ENCODE results near the gene GXYLT2.

DNA sequence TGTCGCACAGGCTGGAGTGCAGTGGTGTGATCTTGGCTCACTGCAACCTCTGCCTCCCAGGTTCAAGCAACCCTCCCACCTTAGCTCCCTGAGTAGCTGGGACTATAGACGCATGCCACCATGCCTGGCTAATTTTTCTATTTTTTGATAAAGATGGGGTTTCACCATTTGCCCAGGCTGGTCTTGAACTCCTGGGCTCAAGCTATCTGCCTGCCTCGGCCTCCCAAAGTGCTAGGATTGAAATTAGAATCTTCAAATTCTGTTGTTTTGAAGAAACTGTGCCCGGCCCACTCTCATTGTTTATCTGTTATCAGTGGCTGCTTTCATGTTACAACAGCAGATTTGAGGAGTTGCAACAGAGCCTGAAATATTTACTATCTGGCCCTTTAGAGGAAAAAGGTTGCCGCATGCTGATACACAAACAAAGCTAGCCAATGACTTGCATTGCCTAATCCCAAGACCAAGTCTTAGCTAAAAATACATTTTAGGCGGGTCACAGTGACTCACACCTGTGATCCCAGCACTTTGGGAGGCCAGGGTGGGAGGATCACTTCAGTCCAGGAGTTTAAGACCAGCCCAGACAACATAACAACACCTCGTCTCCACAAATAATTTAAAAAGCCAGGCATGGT is 65.6 kb downstream of the GXYLT2 start:
- TF ChIP-seq, protein P1, sequence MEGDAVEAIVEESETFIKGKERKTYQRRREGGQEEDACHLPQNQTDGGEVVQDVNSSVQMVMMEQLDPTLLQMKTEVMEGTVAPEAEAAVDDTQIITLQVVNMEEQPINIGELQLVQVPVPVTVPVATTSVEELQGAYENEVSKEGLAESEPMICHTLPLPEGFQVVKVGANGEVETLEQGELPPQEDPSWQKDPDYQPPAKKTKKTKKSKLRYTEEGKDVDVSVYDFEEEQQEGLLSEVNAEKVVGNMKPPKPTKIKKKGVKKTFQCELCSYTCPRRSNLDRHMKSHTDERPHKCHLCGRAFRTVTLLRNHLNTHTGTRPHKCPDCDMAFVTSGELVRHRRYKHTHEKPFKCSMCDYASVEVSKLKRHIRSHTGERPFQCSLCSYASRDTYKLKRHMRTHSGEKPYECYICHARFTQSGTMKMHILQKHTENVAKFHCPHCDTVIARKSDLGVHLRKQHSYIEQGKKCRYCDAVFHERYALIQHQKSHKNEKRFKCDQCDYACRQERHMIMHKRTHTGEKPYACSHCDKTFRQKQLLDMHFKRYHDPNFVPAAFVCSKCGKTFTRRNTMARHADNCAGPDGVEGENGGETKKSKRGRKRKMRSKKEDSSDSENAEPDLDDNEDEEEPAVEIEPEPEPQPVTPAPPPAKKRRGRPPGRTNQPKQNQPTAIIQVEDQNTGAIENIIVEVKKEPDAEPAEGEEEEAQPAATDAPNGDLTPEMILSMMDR (IDR thresholded peaks at IDR 0.05): no peak
- TF ChIP-seq POLR2AphosphoS5 (IDR thresholded peaks at IDR 0.05; ENCODE audit: low read depth, low read length): no peak
- TF ChIP-seq, protein P2, sequence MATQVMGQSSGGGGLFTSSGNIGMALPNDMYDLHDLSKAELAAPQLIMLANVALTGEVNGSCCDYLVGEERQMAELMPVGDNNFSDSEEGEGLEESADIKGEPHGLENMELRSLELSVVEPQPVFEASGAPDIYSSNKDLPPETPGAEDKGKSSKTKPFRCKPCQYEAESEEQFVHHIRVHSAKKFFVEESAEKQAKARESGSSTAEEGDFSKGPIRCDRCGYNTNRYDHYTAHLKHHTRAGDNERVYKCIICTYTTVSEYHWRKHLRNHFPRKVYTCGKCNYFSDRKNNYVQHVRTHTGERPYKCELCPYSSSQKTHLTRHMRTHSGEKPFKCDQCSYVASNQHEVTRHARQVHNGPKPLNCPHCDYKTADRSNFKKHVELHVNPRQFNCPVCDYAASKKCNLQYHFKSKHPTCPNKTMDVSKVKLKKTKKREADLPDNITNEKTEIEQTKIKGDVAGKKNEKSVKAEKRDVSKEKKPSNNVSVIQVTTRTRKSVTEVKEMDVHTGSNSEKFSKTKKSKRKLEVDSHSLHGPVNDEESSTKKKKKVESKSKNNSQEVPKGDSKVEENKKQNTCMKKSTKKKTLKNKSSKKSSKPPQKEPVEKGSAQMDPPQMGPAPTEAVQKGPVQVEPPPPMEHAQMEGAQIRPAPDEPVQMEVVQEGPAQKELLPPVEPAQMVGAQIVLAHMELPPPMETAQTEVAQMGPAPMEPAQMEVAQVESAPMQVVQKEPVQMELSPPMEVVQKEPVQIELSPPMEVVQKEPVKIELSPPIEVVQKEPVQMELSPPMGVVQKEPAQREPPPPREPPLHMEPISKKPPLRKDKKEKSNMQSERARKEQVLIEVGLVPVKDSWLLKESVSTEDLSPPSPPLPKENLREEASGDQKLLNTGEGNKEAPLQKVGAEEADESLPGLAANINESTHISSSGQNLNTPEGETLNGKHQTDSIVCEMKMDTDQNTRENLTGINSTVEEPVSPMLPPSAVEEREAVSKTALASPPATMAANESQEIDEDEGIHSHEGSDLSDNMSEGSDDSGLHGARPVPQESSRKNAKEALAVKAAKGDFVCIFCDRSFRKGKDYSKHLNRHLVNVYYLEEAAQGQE (IDR thresholded peaks at IDR 0.05; ENCODE audit: insufficient read depth in 1 of 2, low read depth in 2 of 2, low read length in 1 of 2): no peak
- no peak for TF ChIP-seq SIN3A (IDR thresholded peaks at IDR 0.05; ENCODE audit: borderline replicate concordance, insufficient read depth, low read depth, low read length)
